ENCODE data around the gene ATP11C. TPM values are rescaled to one million over a fixed set of nuclear protein-coding genes. Genes with fewer than 3 reads are reported as not detected.

ATP11C gene
- total RNA-seq, 1 donor from 2014 or later = 20.0 TPM

DNA sequence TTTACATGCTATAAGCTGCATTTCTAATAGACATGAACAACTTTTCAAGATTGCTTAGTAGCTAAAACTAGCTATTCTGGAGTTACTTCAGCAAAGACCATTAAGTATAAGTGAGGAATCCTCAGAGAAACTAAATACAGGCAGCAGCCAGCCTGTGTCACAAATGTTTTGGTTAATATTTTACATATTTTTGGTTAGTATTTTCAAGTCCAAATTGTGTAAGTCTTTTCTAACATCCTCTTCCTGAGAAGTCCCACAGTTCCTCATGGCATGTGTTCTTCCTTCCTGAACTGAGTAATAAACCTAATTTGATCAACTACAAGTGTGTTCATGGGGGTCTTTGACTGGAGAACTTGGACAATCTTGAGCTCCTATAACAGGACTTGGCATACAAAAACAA, 182.5 kb downstream of the ATP11C start:
- Mint-ChIP-seq H3K9me3 (no peaks in the 10 kb centered on the region), H3K4me3 (no peak overlapping the region), H3K4me1 (peaks cover 5% of the 10 kb centered on the region), H3K27ac (no peak overlapping the region), H3K36me3 (ENCODE audit: low read depth) (peaks cover 37% of the 10 kb centered on the region), H3K27me3 (no peaks in the 10 kb centered on the region)
- intact Hi-C loops (cut with micrococcal nuclease) = no loop called here
- no peak for DNase-seq

DNA sequence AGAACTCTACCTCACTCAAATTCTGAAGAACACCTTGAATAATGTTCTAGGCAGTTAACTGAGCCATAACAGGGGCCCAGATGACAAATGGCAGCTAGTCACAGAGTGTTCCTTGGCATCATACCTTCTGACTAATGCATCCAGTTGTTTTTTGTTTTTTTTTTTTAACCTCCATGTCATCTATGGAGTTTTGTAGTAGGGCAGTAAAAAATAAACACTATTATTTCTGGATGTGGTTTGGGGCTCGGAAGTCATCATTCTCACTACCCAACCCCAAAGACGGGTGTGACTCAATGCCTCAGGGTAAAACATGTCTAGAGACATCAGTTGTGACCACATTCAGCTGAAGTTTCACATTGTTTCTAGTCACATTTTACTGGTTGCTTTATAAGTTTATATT, 193.7 kb downstream of the ATP11C start:
- Mint-ChIP-seq H3K36me3 (ENCODE audit: low read depth) (peaks cover 28% of the 10 kb centered on the region), H3K4me1 (peaks cover 16% of the 10 kb centered on the region), H3K4me3 (peak overlapping the region; percentile 29), H3K27me3 (no peaks in the 10 kb centered on the region), H3K9me3 (no peaks in the 10 kb centered on the region), H3K27ac (peak overlapping the region; percentile 65)
- intact Hi-C loops (cut with micrococcal nuclease) = loop anchor here (1.0 to 2.0 kb wide), 3 partner anchors 14 to 194 kb away; partner anchors contain the start of gene ATP11C
- DNase-seq = peak; percentile 71

DNA sequence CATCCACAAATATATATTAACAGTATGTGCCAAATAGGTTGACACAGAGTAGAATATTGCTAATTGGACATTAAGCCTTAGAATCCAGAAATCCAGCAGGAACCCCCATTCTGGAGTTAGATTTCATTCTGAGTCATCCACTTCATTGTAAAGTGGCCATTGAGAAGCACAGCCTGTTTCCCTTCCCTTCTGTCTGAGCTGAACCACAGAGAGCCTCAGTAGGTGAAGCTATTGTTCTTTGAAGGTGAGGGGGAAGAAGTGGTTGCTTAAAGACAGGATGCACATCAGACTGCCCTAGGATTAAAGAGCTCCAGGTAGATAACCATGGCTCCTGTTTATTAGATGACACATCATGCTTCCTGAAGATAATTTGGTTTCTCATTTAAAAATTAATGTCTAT, 194.3 kb downstream of the ATP11C start:
- intact Hi-C loops (cut with micrococcal nuclease) = loop anchor here (2.0 kb wide), 2 partner anchors 14 to 194 kb away; partner anchors contain the start of gene ATP11C
- Mint-ChIP-seq H3K9me3 (no peaks in the 10 kb centered on the region), H3K27me3 (no peaks in the 10 kb centered on the region), H3K36me3 (ENCODE audit: low read depth) (peaks cover 28% of the 10 kb centered on the region), H3K4me1 (peaks cover 16% of the 10 kb centered on the region), H3K4me3 (no peak overlapping the region), H3K27ac (peak overlapping the region; percentile 65)
- peak; percentile 61 for DNase-seq

DNA sequence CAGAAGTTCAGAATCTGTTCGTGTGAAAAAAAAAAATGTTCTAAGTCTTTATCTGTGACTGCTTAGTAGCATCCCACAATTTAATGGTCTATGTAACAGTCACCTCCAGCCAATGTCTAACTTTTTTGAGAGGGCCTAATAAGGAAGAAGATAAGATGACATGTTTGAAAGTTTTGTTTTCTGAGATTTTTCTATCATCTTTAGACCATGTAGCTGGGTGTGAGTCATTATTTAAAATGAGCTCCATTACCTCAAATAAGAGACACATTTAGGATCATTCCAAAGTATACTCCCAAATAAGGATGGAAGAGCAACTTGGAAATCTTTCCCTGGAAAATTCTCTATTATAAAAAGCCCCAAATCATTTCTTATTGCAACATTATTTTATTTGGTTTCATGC, 196.7 kb downstream of the ATP11C start:
- peaks cover 3% of the 10 kb centered on the region for H3K9me3 Mint-ChIP-seq
- peaks cover 14% of the 10 kb centered on the region for H3K4me1 Mint-ChIP-seq
- H3K27ac Mint-ChIP-seq = no peak overlapping the region
- H3K27me3 Mint-ChIP-seq = no peaks in the 10 kb centered on the region
- H3K4me3 Mint-ChIP-seq = no peak overlapping the region
- intact Hi-C loops (cut with micrococcal nuclease) = no loop called here
- H3K36me3 Mint-ChIP-seq (ENCODE audit: low read depth) = peaks cover 28% of the 10 kb centered on the region
- DNase-seq = no peak

DNA sequence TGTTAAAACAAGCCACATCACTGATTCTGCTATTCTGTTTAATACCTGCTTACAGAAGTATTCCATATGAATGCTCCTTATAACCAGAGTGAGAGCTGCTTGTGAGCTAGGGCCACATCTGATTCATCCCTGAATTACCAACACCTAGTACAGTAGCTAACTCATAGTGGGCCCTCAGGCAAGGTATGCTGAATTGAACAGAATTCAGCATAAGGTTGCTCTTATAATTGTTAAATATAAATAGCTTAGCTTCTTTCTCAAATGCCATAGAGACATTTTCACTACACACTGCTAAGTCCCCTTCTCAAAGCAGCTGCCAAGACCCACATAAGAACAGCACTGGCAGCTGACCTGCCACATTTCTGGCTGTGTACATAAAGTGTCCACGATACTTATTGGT, 197.9 kb downstream of the ATP11C start:
- Mint-ChIP-seq H3K4me3 (no peak overlapping the region), H3K9me3 (peaks cover 3% of the 10 kb centered on the region), H3K27ac (no peak overlapping the region), H3K4me1 (peaks cover 7% of the 10 kb centered on the region), H3K36me3 (ENCODE audit: low read depth) (peaks cover 22% of the 10 kb centered on the region), H3K27me3 (no peaks in the 10 kb centered on the region)
- DNase-seq = no peak
- intact Hi-C loops (cut with micrococcal nuclease) = no loop called here

DNA sequence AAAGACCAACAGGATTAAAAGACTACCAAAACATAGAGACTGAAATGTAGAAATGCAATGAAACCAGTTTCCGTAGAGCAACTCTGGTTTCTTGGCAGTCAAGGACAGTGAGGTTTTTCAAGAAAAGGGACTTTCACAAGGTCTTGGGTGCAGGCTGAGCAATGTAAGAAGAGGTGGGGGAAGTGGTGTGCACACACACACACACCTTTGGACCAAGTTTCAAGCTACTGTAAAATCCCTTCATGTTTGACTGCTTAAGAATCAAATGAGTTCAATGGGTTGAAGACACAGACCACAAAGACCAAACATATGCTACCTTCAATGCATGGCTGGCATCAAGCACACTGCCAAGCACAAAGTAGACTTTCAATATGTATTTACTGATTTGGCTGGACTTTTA, 207.1 kb downstream of the ATP11C start:
- no peak overlapping the region for H3K4me3 Mint-ChIP-seq
- no peaks in the 10 kb centered on the region for H3K9me3 Mint-ChIP-seq
- no peak overlapping the region for H3K27ac Mint-ChIP-seq
- H3K27me3 Mint-ChIP-seq = no peaks in the 10 kb centered on the region
- peaks cover 4% of the 10 kb centered on the region for H3K4me1 Mint-ChIP-seq
- peak; percentile 56 for DNase-seq
- peaks cover 7% of the 10 kb centered on the region for H3K36me3 Mint-ChIP-seq (ENCODE audit: low read depth)
- intact Hi-C loops (cut with micrococcal nuclease) = loop anchor here (2.0 kb wide), 1 partner anchor 13 kb away; no protein-coding TSS in a partner anchor

DNA sequence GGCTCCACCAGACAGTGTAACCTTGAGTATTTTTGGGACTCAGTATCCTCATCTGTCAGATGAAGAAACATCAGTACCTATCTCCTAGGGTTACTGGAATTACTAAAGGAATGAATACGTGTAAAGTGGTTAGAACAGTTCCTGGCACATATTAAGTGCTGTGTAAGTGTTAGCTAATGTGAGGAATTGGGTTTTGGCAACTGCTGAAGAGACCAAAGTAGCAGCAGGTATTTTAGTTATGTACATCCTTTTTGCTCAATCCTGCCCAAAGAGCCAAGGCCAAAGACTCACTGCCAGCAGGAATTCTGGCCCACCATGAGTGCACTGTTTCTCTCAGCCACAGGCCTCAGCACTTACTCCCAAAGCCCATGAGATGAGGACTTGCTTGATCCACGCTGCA, 208.2 kb downstream of the ATP11C start:
- no peaks in the 10 kb centered on the region for H3K27me3 Mint-ChIP-seq
- H3K27ac Mint-ChIP-seq = no peak overlapping the region
- DNase-seq = no peak
- H3K9me3 Mint-ChIP-seq = no peaks in the 10 kb centered on the region
- peaks cover 7% of the 10 kb centered on the region for H3K36me3 Mint-ChIP-seq (ENCODE audit: low read depth)
- peaks cover 4% of the 10 kb centered on the region for H3K4me1 Mint-ChIP-seq
- H3K4me3 Mint-ChIP-seq = no peak overlapping the region
- intact Hi-C loops (cut with micrococcal nuclease) = loop anchor here (2.0 kb wide), 1 partner anchor 14 kb away; no protein-coding TSS in a partner anchor

DNA sequence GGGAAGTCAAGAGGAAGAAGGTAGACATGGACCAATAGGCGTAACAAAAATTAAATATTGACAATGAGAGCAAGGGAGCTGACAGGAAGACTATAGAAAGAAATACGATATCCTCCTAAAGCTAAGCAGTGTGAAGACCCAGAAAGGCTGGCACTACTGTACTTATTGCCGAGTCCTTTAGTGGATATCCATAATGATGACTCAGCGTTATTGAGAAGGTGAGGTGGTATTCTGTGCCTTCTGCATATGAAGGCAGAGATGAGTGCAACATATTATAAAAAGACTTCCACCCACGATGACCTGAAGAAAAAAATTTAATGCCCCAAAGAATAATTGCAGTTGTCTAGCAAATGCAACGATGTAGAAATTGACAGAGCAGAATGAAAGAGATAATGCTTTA, 211.9 kb downstream of the ATP11C start:
- intact Hi-C loops (cut with micrococcal nuclease) = no loop called here
- Mint-ChIP-seq H3K4me1 (peaks cover 4% of the 10 kb centered on the region), H3K9me3 (no peaks in the 10 kb centered on the region), H3K36me3 (ENCODE audit: low read depth) (peaks cover under 1% of the 10 kb centered on the region), H3K27ac (no peak overlapping the region), H3K4me3 (no peak overlapping the region), H3K27me3 (no peaks in the 10 kb centered on the region)
- no peak for DNase-seq

DNA sequence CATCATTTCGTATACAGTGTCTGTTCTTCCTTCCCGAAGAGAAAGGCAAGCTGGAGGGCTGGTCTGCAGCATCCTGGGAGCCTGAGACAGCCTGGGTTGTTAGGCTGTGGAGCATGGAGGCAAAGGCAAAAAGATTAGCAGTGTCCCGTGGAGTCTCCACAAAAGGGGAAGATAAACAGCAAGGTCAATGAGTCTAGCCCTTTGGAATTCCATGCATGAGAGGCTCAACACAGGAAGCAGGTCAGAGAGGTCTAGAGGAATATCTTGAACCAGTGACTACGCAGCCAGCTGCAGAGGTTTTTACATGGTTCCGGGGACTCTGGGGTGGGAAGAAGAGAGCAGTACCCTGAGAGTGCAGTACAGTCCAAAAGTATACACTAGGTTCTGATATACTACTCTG, 212.7 kb downstream of the ATP11C start:
- Mint-ChIP-seq H3K4me1 (peaks cover 2% of the 10 kb centered on the region), H3K27ac (no peak overlapping the region), H3K4me3 (no peak overlapping the region), H3K36me3 (ENCODE audit: low read depth) (no peaks in the 10 kb centered on the region), H3K27me3 (no peaks in the 10 kb centered on the region), H3K9me3 (no peaks in the 10 kb centered on the region)
- no peak for DNase-seq
- intact Hi-C loops (cut with micrococcal nuclease) = no loop called here

DNA sequence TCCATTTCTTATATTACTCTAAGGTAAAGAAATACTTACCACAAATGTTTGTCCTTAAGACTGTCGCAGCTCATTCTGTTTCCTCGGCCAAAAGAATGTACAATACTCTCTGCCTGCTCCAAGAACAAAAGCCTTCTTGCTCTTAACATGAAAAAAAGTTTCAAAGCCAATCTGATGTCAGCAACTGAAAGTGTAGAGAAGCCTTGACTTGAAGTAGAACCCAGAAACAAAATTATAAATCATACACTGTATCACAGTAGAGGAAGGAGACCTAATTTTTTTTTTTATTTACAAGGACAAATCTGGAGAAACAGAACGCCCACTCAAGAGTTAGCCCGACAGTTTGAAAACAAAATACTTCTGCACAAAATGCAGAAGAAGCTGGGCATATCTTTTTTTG, 224.8 kb downstream of the ATP11C start, which contains the start of gene MCF2:
Gene MCF2 (minus strand): TSS at position 101 of the 400 bp plus-strand sequence. CDS start 56,423 bp downstream, outside the sequence.
- intact Hi-C loops (cut with micrococcal nuclease) = no loop called here
- Mint-ChIP-seq H3K27ac (no peak within 1 kb of the TSS), H3K27me3 (no peaks in the 10 kb centered on the region), H3K4me1 (no peaks in the 10 kb centered on the region), H3K4me3 (no peak within 1 kb of the TSS), H3K9me3 (no peaks in the 10 kb centered on the region), H3K36me3 (ENCODE audit: low read depth) (no peaks in the 10 kb centered on the region)
- DNase-seq = no peak

DNA sequence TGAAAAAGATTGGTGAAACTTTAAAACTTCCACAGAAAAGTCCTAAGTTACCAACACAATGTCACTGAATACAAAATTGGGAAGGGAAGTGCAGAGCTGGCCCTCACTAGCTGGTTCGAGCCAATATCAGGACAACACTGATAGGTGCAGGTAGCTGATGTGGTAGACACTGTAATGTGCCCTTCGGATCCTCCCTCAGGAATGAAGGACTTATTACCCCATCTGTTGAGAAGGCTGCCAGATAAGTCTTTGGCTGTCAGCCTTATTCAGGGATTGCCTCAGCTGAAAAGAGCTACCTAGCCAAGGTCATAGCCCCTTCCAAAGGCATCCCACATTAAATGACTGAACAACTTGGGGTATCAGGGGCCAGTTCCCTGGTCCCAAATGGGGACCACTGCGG, 230.2 kb downstream of the ATP11C start:
- Mint-ChIP-seq H3K36me3 (ENCODE audit: low read depth) (no peaks in the 10 kb centered on the region), H3K4me1 (no peaks in the 10 kb centered on the region), H3K9me3 (no peaks in the 10 kb centered on the region), H3K27me3 (no peaks in the 10 kb centered on the region), H3K4me3 (no peak overlapping the region), H3K27ac (no peak overlapping the region)
- no peak for DNase-seq
- intact Hi-C loops (cut with micrococcal nuclease) = no loop called here

DNA sequence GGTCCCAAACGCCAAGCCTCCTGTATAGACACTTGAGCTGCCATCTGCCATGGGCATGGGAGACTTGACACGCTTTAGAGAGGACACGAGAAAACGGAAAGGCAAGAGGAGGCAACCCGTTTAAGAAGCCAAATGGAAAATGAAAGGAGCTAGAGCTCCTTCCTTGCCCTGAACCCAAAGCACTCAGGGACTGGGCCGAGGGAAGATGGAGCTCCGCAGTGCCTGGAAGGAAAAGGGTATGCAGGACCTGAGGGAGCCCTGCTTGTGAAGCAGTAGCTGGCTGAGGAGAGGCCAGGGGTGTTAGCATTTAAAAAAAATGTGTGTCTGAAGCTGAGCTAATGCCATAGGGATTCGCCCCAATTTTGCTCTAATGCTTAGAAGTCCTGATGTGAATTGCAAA, 239.9 kb downstream of the ATP11C start:
- Mint-ChIP-seq H3K4me3 (no peak overlapping the region), H3K9me3 (no peaks in the 10 kb centered on the region), H3K36me3 (ENCODE audit: low read depth) (no peaks in the 10 kb centered on the region), H3K4me1 (no peaks in the 10 kb centered on the region), H3K27me3 (peaks cover 31% of the 10 kb centered on the region), H3K27ac (no peak overlapping the region)
- intact Hi-C loops (cut with micrococcal nuclease) = no loop called here
- DNase-seq = no peak

DNA sequence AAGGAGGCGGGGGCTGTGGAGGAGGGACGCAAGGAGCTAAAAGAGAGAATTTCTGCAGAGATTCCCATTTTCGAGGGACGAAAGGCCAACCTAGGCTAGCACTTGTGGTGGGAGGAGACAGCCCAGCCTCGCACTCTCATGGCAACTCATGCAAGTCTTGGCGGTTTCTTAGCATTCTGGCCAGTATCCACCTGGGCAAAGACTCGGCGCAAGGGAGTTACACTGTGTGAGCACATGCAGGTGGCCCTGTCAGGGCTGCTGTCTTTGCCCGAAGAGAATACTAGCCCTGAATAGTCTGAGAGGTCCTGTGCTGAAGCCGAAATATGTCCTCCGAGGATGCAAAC, 240.4 kb downstream of the ATP11C start:
- Mint-ChIP-seq H3K27ac (no peak overlapping the region), H3K9me3 (no peaks in the 10 kb centered on the region), H3K27me3 (peaks cover 31% of the 10 kb centered on the region), H3K36me3 (ENCODE audit: low read depth) (no peaks in the 10 kb centered on the region), H3K4me3 (no peak overlapping the region), H3K4me1 (no peaks in the 10 kb centered on the region)
- no peak for DNase-seq
- intact Hi-C loops (cut with micrococcal nuclease) = no loop called here

DNA sequence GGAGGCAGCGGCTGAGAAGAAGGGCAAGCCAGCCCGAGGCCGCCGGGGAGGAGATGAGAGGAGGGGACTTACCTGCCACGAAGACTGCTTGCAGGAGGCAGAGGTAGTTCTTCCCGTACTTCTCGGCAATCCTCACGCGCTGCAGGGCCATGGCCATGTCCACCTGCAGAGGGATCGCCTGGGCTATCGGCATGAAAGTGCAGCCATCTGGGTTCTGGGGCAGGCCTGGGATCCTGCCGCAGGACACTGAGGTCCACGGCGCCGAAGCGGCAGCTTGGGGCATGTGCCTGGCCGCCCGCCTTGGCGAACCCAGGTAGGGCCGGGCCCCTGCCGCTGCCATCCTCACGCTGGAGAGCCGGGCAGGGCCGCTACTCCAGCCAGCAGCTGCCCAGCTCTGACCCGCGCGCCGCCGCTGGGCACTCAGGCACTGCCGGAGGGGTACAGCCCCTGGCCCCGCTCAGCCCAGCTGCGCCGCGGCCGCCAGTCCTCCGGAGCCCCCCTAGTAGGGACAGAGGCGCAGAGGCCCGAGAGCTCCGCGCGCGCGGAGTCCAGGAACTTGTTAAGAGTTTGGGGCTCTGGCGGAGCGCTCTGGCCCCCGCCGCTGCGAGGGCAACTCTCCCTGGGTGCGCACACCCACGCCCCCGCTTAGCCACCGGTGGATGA, 240.9 kb downstream of the ATP11C start:
- H3K4me3 Mint-ChIP-seq = peak overlapping the region; percentile 63
- H3K27ac Mint-ChIP-seq = no peak overlapping the region
- DNase-seq = peak; percentile 40
- H3K27me3 Mint-ChIP-seq = peaks cover 31% of the 10 kb centered on the region
- H3K36me3 Mint-ChIP-seq (ENCODE audit: low read depth) = no peaks in the 10 kb centered on the region
- intact Hi-C loops (cut with micrococcal nuclease) = no loop called here
- no peaks in the 10 kb centered on the region for H3K4me1 Mint-ChIP-seq
- no peaks in the 10 kb centered on the region for H3K9me3 Mint-ChIP-seq

DNA sequence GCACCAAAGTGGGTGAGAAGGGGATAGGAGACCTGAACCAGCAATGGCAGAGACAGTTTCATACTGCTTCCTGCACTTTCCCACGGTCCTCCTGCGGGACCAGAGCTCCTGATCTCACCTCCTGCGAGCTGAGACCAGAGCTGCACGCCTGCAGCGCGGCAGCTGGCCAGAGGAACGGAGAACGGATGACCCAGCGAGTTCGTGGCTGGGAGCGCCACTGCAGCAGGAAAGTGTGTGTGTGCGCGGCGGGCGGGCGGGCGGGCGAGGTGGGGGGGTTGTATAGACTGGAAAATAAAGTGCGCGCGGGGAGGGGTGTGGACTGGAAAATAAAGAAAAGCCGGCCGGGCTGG, 241.4 kb downstream of the ATP11C start:
- Mint-ChIP-seq H3K27me3 (peaks cover 31% of the 10 kb centered on the region), H3K36me3 (ENCODE audit: low read depth) (no peaks in the 10 kb centered on the region), H3K4me1 (no peaks in the 10 kb centered on the region), H3K9me3 (no peaks in the 10 kb centered on the region), H3K27ac (no peak overlapping the region), H3K4me3 (peak overlapping the region; percentile 63)
- intact Hi-C loops (cut with micrococcal nuclease) = no loop called here
- DNase-seq = no peak
